GM21528 (cell line): ENCODE data around the gene ZFYVE21.
"Not testable (repeated sequence)": the region's sequence is repeated elsewhere in the genome, so short reads cannot be mapped to it uniquely, and the experiment has no call there.

ENCODE experiments used
- ATAC-seq: cut with Tn5 transposase; IDR thresholded peaks from one replicate; pipeline ENCODE4 v1.9.1; 2021; ENCODE audit warnings: mild to moderate bottlenecking, moderate library complexity; ENCODE audit not compliant: unreplicated experiment, low FRiP score

Gene ZFYVE21

GRCh38 chr14:103755060-103755459 is 39.5 kb downstream of the ZFYVE21 start:
- no peak for ATAC-seq

DNA sequence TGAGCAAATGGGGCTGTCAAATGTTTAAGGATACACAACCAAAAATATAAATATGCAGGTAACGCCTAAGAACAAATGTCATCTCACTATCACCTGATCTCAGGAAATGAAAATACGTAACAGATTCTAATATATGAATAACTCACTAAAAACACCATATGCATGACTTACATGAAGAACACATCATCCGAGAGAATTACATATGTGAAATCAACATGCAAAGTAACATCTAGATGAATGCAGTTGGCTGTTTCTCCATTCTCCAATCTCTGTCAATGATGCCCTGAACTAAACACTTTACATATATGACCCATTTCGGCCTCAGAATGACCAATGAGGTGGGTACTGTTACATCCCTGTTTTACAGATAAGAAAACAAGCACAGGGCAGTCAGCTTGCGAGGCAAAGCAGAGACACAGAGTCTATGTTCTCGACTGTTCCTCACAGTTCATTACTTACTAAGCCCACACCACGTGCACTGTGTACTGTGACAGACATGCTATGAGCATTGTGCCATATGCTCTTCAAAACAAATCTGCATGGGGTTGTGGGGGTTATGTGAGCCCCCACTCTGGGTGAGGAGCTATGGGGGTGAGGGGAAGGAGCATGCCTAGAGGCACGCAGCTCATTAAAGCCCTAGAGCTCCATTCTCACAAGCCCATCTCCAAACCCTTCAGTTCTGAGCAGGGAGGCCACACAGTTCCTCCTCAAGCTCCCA is 42.6 kb downstream of the ZFYVE21 start:
- no peak for ATAC-seq

DNA sequence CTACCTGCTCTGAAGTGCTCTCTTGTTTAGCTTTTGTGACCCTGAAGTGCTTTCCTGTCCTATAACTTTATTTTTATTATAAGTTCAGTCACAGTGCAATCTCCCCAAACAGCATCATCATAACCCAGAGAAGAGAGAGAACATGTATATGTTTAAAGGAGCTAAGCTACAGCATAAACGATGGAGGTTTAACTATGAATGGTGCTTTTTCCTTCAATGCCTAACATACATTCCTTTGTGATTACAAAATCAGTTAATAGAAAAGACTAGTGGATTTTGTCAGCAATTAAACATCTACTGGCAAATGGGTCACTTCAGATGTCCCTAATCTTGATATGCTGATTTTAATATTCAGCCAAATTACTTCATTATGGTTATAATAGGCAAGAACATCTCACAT is 46.4 kb downstream of the ZFYVE21 start:
- ATAC-seq = no peak

GRCh38 chr14:103762541-103762940 is 46.9 kb downstream of the ZFYVE21 start:
- ATAC-seq = no peak

- ATAC-seq = peak; percentile 85
Observed at GRCh38 chr14:103763730-103764488, 48.3 kb downstream of the ZFYVE21 start.

GRCh38 chr14:103765526-103765925 is 49.9 kb downstream of the ZFYVE21 start:
- no peak for ATAC-seq

- no peak for ATAC-seq
Observed at GRCh38 chr14:103767336-103767894, 51.8 kb downstream of the ZFYVE21 start.

DNA sequence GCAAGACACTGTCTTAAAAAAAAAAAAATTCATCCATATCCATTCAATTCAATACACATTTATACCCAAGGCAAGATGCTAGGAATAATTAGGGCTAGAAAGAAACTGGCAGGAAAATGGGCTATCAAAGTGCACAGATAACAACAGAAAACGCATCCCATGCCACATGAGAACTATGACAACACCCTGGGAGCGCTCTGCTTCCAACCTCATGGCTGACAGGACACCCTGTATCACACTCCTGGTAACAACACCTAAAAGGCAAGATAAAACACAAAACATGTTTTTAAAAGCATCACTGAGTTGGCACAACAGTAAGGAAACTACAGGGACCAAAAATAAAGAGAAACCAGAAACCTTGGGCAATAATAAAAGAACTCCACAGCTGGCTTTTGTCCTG is 54.9 kb downstream of the ZFYVE21 start:
- no peak for ATAC-seq

DNA sequence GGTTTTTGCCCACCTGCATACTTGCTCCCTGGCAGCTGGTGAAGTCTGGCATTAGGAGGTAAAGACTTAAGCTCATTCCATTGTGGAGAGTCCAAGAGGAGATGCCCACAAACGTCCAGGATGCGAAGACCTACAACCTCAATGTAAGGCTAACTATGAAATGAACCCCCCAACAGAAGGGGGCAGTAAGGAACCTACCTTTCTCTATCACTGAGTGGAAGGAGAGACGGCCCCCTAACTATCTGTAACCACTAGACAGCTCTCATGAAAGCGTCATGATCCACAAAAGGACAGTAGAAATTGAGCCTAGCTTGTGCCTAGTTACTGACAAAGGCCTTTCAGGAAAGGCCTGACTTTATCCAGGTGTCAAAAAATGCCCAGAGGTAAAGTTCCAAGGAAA is 55.3 kb downstream of the ZFYVE21 start:
- no peak for ATAC-seq

- no peak for ATAC-seq
Observed at GRCh38 chr14:103772078-103772712, 56.6 kb downstream of the ZFYVE21 start.

DNA sequence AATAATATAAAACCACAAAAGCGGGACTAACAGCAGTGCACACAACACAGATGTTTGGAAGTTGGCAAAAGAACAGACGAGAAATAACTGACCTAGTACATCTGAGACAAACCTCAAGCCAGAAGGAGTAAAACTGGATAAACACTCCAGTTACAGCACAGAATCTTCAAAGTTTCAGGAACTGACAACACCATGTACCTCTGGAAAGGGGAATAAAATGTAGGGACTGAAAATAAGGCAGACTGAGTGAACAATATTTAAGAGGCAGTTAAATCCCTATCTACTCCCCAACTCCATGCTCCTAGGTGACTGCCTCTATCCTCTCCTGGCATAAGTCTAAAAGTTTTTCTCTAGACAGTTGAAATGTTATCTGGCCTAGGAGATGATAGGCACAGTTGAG is 57.9 kb downstream of the ZFYVE21 start:
- no peak for ATAC-seq

- ATAC-seq = no peak
Observed at GRCh38 chr14:103775506-103775905, 59.9 kb downstream of the ZFYVE21 start.

- ATAC-seq = not testable (repeated sequence)
Observed at GRCh38 chr14:103776319-103776718, 60.7 kb downstream of the ZFYVE21 start.

DNA sequence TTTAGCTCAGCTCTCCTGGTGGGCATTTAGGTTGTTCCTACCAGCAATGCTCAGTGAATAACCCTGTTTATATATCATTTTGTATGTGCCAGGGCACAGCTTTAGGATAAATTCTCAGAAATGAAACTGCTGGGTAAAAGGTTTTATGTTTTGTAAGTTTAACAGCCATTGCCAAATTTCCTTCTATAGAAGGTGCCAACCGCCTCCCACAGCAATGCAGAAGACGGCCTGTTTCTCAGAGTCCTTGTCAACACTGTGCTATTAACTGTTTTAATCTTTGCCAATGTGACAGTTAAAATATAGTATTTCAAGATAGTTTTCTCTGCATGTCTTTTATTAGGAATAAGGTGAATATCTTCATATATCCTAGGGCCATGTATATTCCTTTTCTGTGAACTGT is 66.8 kb downstream of the ZFYVE21 start:
- ATAC-seq = no peak
